SK-N-SH (cell line): ENCODE results near the gene KNDC1. TPM values are rescaled to one million over a fixed set of nuclear protein-coding genes. Genes with fewer than 3 reads are reported as not detected.

ENCODE experiments used
- CTCF ChIA-PET: fragments of 300-600, 350-600 bp; formaldehyde crosslinking; extraction: SDS; loops from one replicate; lab custom pipeline; 2021; lab: Yijun Ruan, JAX
- POLR2A ChIA-PET: fragments of 350-600 bp; sonication (Branson Sonifier 250); formaldehyde crosslinking; extraction: SDS; loops from one replicate; lab custom pipeline; 2020; ENCODE audit warnings: antibody characterized with exemption, inconsistent platforms; lab: Yijun Ruan, JAX
- DNase-seq: peaks from one replicate; pipeline ENCODE4 v3.0.0; 2012
- H2AFZ ChIP-seq: fragments of 200-600 bp; sonication (generic); 2 replicates; pipeline ENCODE4 v1.8.1; 2016; ENCODE audit warnings: antibody characterized with exemption, mild to moderate bottlenecking, low read depth
- H3F3A ChIP-seq: fragments of 200-600 bp; sonication (generic); replicated peaks from 2 replicates; pipeline ENCODE3; 2016; ENCODE audit warnings: antibody characterized with exemption, mild to moderate bottlenecking; ENCODE audit not compliant: insufficient read depth
- H3K27ac ChIP-seq, 2 experiments: fragments of 200-500 bp in 1 of 2; fragments of 200-600 bp in 1 of 2; sonication (Bioruptor generic) in 1 of 2; sonication (generic), shearing (Covaris generic) in 1 of 2; 2 replicates each; pipeline versions ENCODE4 v1.5.1 to v1.6.1; 2014 to 2016; ENCODE audit warnings: low read depth in 2 of 2, inconsistent platforms in 1 of 2, low read length in 1 of 2, mild to moderate bottlenecking in 1 of 2, mixed read lengths in 1 of 2
- H3K27me3 ChIP-seq: fragments of 200-600 bp; sonication (generic), shearing (Covaris generic); 2 replicates; pipeline ENCODE4 v1.6.1; 2016; ENCODE audit warnings: mixed run types; ENCODE audit not compliant: insufficient read depth
- H3K36me3 ChIP-seq, 2 experiments: fragments of 200-500 bp in 1 of 2; fragments of 200-600 bp in 1 of 2; sonication (Bioruptor generic) in 1 of 2; sonication (generic) in 1 of 2; replicated peaks in 1 of 2; 2 replicates each; pipeline versions ENCODE3 to v1.5.1; 2014 to 2016; ENCODE audit warnings: low read length in 1 of 2, mild to moderate bottlenecking in 1 of 2; ENCODE audit not compliant: insufficient read depth in 2 of 2, control insufficient read depth in 1 of 2
- H3K4me1 ChIP-seq, 2 experiments: fragments of 200-500 bp in 1 of 2; fragments of 200-600 bp in 1 of 2; sonication (Bioruptor generic) in 1 of 2; sonication (generic), shearing (Covaris generic) in 1 of 2; 2 replicates each; pipeline versions ENCODE4 v1.5.1 to v1.6.1; 2014 to 2016; ENCODE audit warnings: low read depth in 1 of 2, low read length in 1 of 2, mixed run types in 1 of 2; ENCODE audit not compliant: insufficient read depth in 2 of 2, control insufficient read depth in 1 of 2
- H3K4me2 ChIP-seq: fragments of 200-600 bp; sonication (generic), shearing (Covaris generic); 2 replicates; pipeline ENCODE4 v1.6.1; 2017; ENCODE audit warnings: mixed run types
- H3K4me3 ChIP-seq, 2 experiments: fragments of 200-500 bp in 1 of 2; fragments of 200-600 bp in 1 of 2; sonication (Bioruptor generic) in 1 of 2; sonication (generic), shearing (Covaris generic) in 1 of 2; 2 replicates each; pipeline versions ENCODE4 v1.5.1 to v1.8.1; 2014 to 2016; ENCODE audit warnings: low read depth in 2 of 2, inconsistent platforms in 1 of 2, low read length in 1 of 2, mild to moderate bottlenecking in 1 of 2, mixed read lengths in 1 of 2, moderate library complexity in 1 of 2
- H3K79me2 ChIP-seq: fragments of 200-600 bp; sonication (generic); 2 replicates; pipeline ENCODE4 v1.8.1; 2017; ENCODE audit warnings: mild to moderate bottlenecking; ENCODE audit not compliant: insufficient read depth
- H3K9ac ChIP-seq: fragments of 200-600 bp; sonication (generic); 2 replicates; pipeline ENCODE4 v1.6.1; 2017; ENCODE audit warnings: mixed run types
- H3K9me2 ChIP-seq: fragments of 200-600 bp; sonication (generic); 2 replicates; pipeline ENCODE4 v1.6.1; 2017; ENCODE audit warnings: mixed run types
- H3K9me3 ChIP-seq: fragments of 200-600 bp; sonication (generic); 2 replicates; pipeline ENCODE4 v1.6.1; 2017; ENCODE audit warnings: mixed run types, mild to moderate bottlenecking, moderate library complexity
- H4K20me1 ChIP-seq: fragments of 200-600 bp; sonication (generic); 2 replicates; pipeline ENCODE4 v1.6.1; 2017; ENCODE audit warnings: mild to moderate bottlenecking, mixed run types; ENCODE audit not compliant: insufficient read depth
- EP300 ChIP-seq, 2 experiments: IDR thresholded peaks; 2 replicates each; pipeline versions ENCODE4 v1.4.0 to v1.6.1; 2012; ENCODE audit warnings: borderline replicate concordance in 1 of 2, low read depth in 1 of 2, low read length in 1 of 2
- FOXJ3 ChIP-seq: sonication (generic); formaldehyde crosslinking; IDR thresholded peaks from 2 replicates; pipeline ENCODE4 v1.5.1; 2020; ENCODE audit warnings: mild to moderate bottlenecking, missing genetic modification reagents
- FOXM1 ChIP-seq: IDR thresholded peaks from 2 replicates; pipeline ENCODE4 v1.4.0; 2012; ENCODE audit warnings: low read depth, mild to moderate bottlenecking
- GABPA ChIP-seq: IDR thresholded peaks from 2 replicates; pipeline ENCODE4 v1.4.0; 2012; ENCODE audit warnings: low read depth, mild to moderate bottlenecking
- GATA2 ChIP-seq: sonication (generic); formaldehyde crosslinking; IDR thresholded peaks from 2 replicates; pipeline ENCODE4 v1.5.0; 2020; ENCODE audit warnings: mild to moderate bottlenecking, missing genetic modification reagents
- NRF1 ChIP-seq: IDR thresholded peaks from 2 replicates; pipeline ENCODE4 v1.6.1; 2012; ENCODE audit warnings: low read depth, mild to moderate bottlenecking, low read length
- PBX3 ChIP-seq: IDR thresholded peaks from 2 replicates; pipeline ENCODE4; 2012
- RCOR1 ChIP-seq: fragments of 150-350 bp; IDR thresholded peaks from 2 replicates; pipeline ENCODE4 v1.6.1; 2017; ENCODE audit warnings: antibody characterized with exemption, low read length
- RFX5 ChIP-seq: IDR thresholded peaks from 2 replicates; pipeline ENCODE4 v1.6.1; 2012; ENCODE audit warnings: mild to moderate bottlenecking, improper control_type of control experiment, low read length
- SIN3A ChIP-seq: IDR thresholded peaks from 2 replicates; pipeline ENCODE4 v1.6.1; 2012; ENCODE audit warnings: low read depth, mild to moderate bottlenecking, low read length, moderate library complexity, borderline replicate concordance
- SMC3 ChIP-seq: IDR thresholded peaks from 2 replicates; pipeline ENCODE4 v1.6.1; 2012; ENCODE audit warnings: low read depth, low read length, improper control_type of control experiment
- TCF12 ChIP-seq: IDR thresholded peaks from 2 replicates; pipeline ENCODE4 v1.4.0; 2012
- USF1 ChIP-seq: IDR thresholded peaks from 2 replicates; pipeline ENCODE4 v1.4.0; 2012; ENCODE audit warnings: low read depth, borderline replicate concordance
- YY1 ChIP-seq: IDR thresholded peaks from 2 replicates; pipeline ENCODE4 v1.4.0; 2012; ENCODE audit warnings: low read depth, mild to moderate bottlenecking
- ZBTB33 ChIP-seq: IDR thresholded peaks from 2 replicates; pipeline ENCODE4 v1.4.0; 2012; ENCODE audit warnings: low read depth, borderline replicate concordance
- WGBS: methylation state at CpG from one replicate; pipeline ENCODE4 v1.1.6; 2017; ENCODE audit warnings: low lambda C conversion rate; 5-methylcytosine and 5-hydroxymethylcytosine counted together
- polyA plus RNA-seq, 3 experiments: library from polyadenylated mRNA; depleted of rRNA; stranded (reverse); fragments of >200 nt; gene quantifications; 2 replicates each; pipeline ENCODE4 v1.2.3, GENCODE V29; 2012
- TF ChIP-seq, protein P1 (sequence below): IDR thresholded peaks from 2 replicates; pipeline ENCODE4 v1.4.0; 2012; ENCODE audit warnings: low read depth
- TF ChIP-seq, protein P2 (sequence below): fragments of 200-600 bp; sonication (generic); IDR thresholded peaks from 2 replicates; pipeline ENCODE4 v1.6.1; 2017; ENCODE audit warnings: antibody characterized with exemption, mild to moderate bottlenecking, moderate library complexity

Gene KNDC1
- polyA plus RNA-seq, 1 of the 3 experiments (the other 2 are of a cell fraction): 1.4 TPM

DNA sequence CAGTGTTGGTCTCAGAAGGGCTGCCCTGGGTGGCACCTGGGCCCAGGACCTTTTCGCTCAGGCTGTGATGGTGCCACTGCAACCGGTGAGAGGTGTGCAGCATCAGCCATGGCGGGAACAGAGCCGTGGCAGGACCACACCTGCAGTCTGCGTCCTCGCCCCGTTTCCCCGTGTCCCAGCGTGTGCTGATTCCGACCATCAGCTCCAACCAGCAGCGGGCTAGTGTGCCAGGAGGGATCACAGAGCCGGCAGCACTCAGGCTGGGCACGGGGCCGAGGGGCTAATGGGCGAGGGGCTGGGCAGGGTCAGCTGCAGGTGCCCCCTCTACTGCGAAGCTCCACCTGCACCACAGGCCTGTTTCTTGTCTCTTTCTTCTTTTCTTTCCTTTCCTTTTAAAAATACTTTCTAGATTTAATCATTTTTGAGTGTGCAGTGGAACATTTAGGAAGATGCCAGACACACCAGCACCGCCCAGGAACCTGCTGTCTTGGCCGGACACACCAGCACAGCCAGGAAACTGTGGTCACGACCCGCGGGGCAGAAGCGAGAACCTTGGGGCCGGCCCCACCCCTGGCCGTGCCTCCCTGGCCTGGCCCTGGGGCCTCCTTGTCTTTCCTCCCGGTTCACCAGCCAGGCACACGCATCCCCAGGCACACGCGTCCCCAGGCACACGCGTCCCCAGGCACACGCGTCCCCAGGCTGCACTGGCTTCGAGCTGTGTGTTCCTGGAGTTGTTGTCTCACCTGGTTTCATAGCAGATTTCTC lies 37.7 kb upstream of the KNDC1 start:
- no peaks in the 10 kb centered on the region for H3K9me2 ChIP-seq
- ChIA-PET CTCF (interaction anchor here (4.0 kb wide), 1 partner anchor 219 kb away, joined by 43 read pairs; no protein-coding TSS in a partner anchor), POLR2A (no interaction called here)
- DNase-seq: no peak
- H3K27ac ChIP-seq: no peak overlapping the region
- H3K79me2 ChIP-seq: no peaks in the 10 kb centered on the region
- H4K20me1 ChIP-seq: no peaks in the 10 kb centered on the region
- H3K4me1 ChIP-seq: no peaks in the 10 kb centered on the region
- H2AFZ ChIP-seq: no peak overlapping the region
- no peak overlapping the region for H3K4me2 ChIP-seq
- TF ChIP-seq EP300 (IDR thresholded peaks at IDR 0.05; ENCODE audit: borderline replicate concordance in 1 of 2, low read depth in 1 of 2, low read length in 1 of 2): no peak
- no peak for TF ChIP-seq USF1
- TF ChIP-seq FOXJ3 (CRISPR knock-in tag): no peak
- TF ChIP-seq, protein P1, sequence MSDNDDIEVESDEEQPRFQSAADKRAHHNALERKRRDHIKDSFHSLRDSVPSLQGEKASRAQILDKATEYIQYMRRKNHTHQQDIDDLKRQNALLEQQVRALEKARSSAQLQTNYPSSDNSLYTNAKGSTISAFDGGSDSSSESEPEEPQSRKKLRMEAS: no peak
- TF ChIP-seq ZBTB33: no peak
- no peak for TF ChIP-seq NRF1
- no peak for TF ChIP-seq TCF12
- TF ChIP-seq SMC3: no peak
- no peak for TF ChIP-seq GABPA
- TF ChIP-seq RFX5: no peak
- no peak for TF ChIP-seq FOXM1
- TF ChIP-seq RCOR1: no peak
- no peak for TF ChIP-seq PBX3
- no peak for TF ChIP-seq SIN3A
- TF ChIP-seq, protein P2, sequence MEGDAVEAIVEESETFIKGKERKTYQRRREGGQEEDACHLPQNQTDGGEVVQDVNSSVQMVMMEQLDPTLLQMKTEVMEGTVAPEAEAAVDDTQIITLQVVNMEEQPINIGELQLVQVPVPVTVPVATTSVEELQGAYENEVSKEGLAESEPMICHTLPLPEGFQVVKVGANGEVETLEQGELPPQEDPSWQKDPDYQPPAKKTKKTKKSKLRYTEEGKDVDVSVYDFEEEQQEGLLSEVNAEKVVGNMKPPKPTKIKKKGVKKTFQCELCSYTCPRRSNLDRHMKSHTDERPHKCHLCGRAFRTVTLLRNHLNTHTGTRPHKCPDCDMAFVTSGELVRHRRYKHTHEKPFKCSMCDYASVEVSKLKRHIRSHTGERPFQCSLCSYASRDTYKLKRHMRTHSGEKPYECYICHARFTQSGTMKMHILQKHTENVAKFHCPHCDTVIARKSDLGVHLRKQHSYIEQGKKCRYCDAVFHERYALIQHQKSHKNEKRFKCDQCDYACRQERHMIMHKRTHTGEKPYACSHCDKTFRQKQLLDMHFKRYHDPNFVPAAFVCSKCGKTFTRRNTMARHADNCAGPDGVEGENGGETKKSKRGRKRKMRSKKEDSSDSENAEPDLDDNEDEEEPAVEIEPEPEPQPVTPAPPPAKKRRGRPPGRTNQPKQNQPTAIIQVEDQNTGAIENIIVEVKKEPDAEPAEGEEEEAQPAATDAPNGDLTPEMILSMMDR: no peak
- no peak for TF ChIP-seq GATA2 (CRISPR knock-in tag)
- no peak for TF ChIP-seq YY1
- H3K36me3 ChIP-seq: no peaks in the 10 kb centered on the region
- H3K27me3 ChIP-seq: no peaks in the 10 kb centered on the region
- no peak overlapping the region for H3K9ac ChIP-seq
- no peak overlapping the region for H3K4me3 ChIP-seq
- no peaks in the 10 kb centered on the region for H3F3A ChIP-seq
- 69% methylated on average over 21 of the region's 33 CpGs for WGBS
- H3K9me3 ChIP-seq: no peaks in the 10 kb centered on the region
